Measurements from ENCODE around the gene FLT3. TPM values are rescaled to one million over a fixed set of nuclear protein-coding genes. Genes with fewer than 3 reads are reported as not detected.

FLT3 gene
- total RNA-seq, 1 donor from 2014 or later, result not detected

DNA sequence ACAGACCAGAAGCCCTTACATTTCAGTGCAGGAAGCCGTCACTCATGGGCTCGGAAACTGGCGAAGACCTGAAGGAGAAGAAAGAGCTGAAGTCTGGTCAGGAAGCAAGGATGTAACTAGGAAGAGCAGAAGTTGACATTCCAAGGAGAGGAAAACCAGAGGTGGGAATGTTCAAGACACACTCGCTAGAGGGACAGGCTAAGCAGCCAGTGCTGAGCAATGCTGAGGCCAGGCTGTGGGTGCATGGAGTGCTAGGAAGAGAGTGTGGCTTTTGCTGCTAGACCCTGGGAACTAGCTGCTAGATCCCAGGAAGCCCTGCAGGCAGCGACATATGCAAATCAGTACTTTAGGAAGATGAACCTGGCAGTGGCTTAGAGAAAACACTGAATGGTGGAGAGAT is 99.8 kb downstream of the FLT3 start:
- Mint-ChIP-seq H3K36me3 (ENCODE audit: low read depth, unreplicated experiment) (no peaks in the 10 kb centered on the region), H3K9me3 (ENCODE audit: unreplicated experiment) (no peaks in the 10 kb centered on the region), H3K27me3 (ENCODE audit: unreplicated experiment) (peaks cover 1% of the 10 kb centered on the region), H3K4me1 (ENCODE audit: unreplicated experiment) (peaks cover 5% of the 10 kb centered on the region), H3K4me3 (ENCODE audit: unreplicated experiment) (no peak overlapping the region), H3K27ac (ENCODE audit: unreplicated experiment) (no peak overlapping the region)
- TF ChIP-seq, protein P1, sequence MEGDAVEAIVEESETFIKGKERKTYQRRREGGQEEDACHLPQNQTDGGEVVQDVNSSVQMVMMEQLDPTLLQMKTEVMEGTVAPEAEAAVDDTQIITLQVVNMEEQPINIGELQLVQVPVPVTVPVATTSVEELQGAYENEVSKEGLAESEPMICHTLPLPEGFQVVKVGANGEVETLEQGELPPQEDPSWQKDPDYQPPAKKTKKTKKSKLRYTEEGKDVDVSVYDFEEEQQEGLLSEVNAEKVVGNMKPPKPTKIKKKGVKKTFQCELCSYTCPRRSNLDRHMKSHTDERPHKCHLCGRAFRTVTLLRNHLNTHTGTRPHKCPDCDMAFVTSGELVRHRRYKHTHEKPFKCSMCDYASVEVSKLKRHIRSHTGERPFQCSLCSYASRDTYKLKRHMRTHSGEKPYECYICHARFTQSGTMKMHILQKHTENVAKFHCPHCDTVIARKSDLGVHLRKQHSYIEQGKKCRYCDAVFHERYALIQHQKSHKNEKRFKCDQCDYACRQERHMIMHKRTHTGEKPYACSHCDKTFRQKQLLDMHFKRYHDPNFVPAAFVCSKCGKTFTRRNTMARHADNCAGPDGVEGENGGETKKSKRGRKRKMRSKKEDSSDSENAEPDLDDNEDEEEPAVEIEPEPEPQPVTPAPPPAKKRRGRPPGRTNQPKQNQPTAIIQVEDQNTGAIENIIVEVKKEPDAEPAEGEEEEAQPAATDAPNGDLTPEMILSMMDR (IDR thresholded peaks at IDR 0.05; ENCODE audit: unreplicated experiment), result no peak
- DNase-seq (ENCODE audit: low spot score), result no peak

GRCh38 chr13:27997904-27998522 is 102.4 kb downstream of the FLT3 start:
- Mint-ChIP-seq H3K9me3 (ENCODE audit: unreplicated experiment) (no peaks in the 10 kb centered on the region), H3K4me3 (ENCODE audit: unreplicated experiment) (no peak overlapping the region), H3K27me3 (ENCODE audit: unreplicated experiment) (peaks cover 1% of the 10 kb centered on the region), H3K36me3 (ENCODE audit: low read depth, unreplicated experiment) (no peaks in the 10 kb centered on the region), H3K27ac (ENCODE audit: unreplicated experiment) (no peak overlapping the region), H3K4me1 (ENCODE audit: unreplicated experiment) (peaks cover 5% of the 10 kb centered on the region)
- DNase-seq (ENCODE audit: low spot score), result peak; percentile 57
- TF ChIP-seq, protein P1 (IDR thresholded peaks at IDR 0.05; ENCODE audit: unreplicated experiment), result no peak

- Mint-ChIP-seq H3K4me3 (ENCODE audit: unreplicated experiment) (no peak overlapping the region), H3K27me3 (ENCODE audit: unreplicated experiment) (no peaks in the 10 kb centered on the region), H3K4me1 (ENCODE audit: unreplicated experiment) (peaks cover 8% of the 10 kb centered on the region), H3K36me3 (ENCODE audit: low read depth, unreplicated experiment) (no peaks in the 10 kb centered on the region), H3K9me3 (ENCODE audit: unreplicated experiment) (no peaks in the 10 kb centered on the region), H3K27ac (ENCODE audit: unreplicated experiment) (no peak overlapping the region)
- TF ChIP-seq, protein P1 (IDR thresholded peaks at IDR 0.05; ENCODE audit: unreplicated experiment), result no peak
- DNase-seq (ENCODE audit: low spot score), result no peak
Measured at GRCh38 chr13:27991881-27992280, 108.5 kb downstream of the FLT3 start.

GRCh38 chr13:27988520-27988919 is 111.9 kb downstream of the FLT3 start, which contains the start of gene URAD:
Gene URAD (minus strand): TSS chr13:27988693. CDS start chr13:27988637, 56 bp downstream.
- H3K27me3 Mint-ChIP-seq (ENCODE audit: unreplicated experiment), result no peaks in the 10 kb centered on the region
- peaks cover 19% of the 10 kb centered on the region for H3K4me1 Mint-ChIP-seq (ENCODE audit: unreplicated experiment)
- TF ChIP-seq, protein P1 (IDR thresholded peaks at IDR 0.05; ENCODE audit: unreplicated experiment), result no peak
- no peaks in the 10 kb centered on the region for H3K36me3 Mint-ChIP-seq (ENCODE audit: low read depth, unreplicated experiment)
- no peak for DNase-seq (ENCODE audit: low spot score)
- no peaks in the 10 kb centered on the region for H3K9me3 Mint-ChIP-seq (ENCODE audit: unreplicated experiment)
- no peak within 1 kb of the TSS for H3K4me3 Mint-ChIP-seq (ENCODE audit: unreplicated experiment)
- peak within 1 kb of the TSS; percentile 72 for H3K27ac Mint-ChIP-seq (ENCODE audit: unreplicated experiment)

- no peak for DNase-seq (ENCODE audit: low spot score)
- TF ChIP-seq, protein P1 (IDR thresholded peaks at IDR 0.05; ENCODE audit: unreplicated experiment), result no peak
- H3K27ac Mint-ChIP-seq (ENCODE audit: unreplicated experiment), result no peak overlapping the region
- H3K36me3 Mint-ChIP-seq (ENCODE audit: low read depth, unreplicated experiment), result peaks cover 5% of the 10 kb centered on the region
- no peaks in the 10 kb centered on the region for H3K9me3 Mint-ChIP-seq (ENCODE audit: unreplicated experiment)
- H3K4me1 Mint-ChIP-seq (ENCODE audit: unreplicated experiment), result peaks cover 23% of the 10 kb centered on the region
- peaks cover 18% of the 10 kb centered on the region for H3K27me3 Mint-ChIP-seq (ENCODE audit: unreplicated experiment)
- H3K4me3 Mint-ChIP-seq (ENCODE audit: unreplicated experiment), result no peak overlapping the region
Measured at GRCh38 chr13:27985600-27985999, 114.8 kb downstream of the FLT3 start.

Measured in endothelial cell (in vitro differentiated cells).